ENCODE results near the gene RASA3. TPM values are rescaled to one million over a fixed set of nuclear protein-coding genes. Genes with fewer than 3 reads are reported as not detected.

Gene RASA3
- total RNA-seq, 1 donor from 2014 or later = 17.3 TPM

GRCh38 chr13:114056205-114057013 is 76.0 kb downstream of the RASA3 start:
- intact Hi-C loops (cut with DNase I) = no loop called here
- no peak for ATAC-seq
- TF ChIP-seq, protein P1, sequence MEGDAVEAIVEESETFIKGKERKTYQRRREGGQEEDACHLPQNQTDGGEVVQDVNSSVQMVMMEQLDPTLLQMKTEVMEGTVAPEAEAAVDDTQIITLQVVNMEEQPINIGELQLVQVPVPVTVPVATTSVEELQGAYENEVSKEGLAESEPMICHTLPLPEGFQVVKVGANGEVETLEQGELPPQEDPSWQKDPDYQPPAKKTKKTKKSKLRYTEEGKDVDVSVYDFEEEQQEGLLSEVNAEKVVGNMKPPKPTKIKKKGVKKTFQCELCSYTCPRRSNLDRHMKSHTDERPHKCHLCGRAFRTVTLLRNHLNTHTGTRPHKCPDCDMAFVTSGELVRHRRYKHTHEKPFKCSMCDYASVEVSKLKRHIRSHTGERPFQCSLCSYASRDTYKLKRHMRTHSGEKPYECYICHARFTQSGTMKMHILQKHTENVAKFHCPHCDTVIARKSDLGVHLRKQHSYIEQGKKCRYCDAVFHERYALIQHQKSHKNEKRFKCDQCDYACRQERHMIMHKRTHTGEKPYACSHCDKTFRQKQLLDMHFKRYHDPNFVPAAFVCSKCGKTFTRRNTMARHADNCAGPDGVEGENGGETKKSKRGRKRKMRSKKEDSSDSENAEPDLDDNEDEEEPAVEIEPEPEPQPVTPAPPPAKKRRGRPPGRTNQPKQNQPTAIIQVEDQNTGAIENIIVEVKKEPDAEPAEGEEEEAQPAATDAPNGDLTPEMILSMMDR (IDR thresholded peaks at IDR 0.05) = no peak
- H3K4me1 ChIP-seq = peaks cover 19% of the 10 kb centered on the region
- H3K27me3 ChIP-seq = no peaks in the 10 kb centered on the region
- peaks cover 7% of the 10 kb centered on the region for H3K36me3 ChIP-seq
- H3K9me3 ChIP-seq = no peaks in the 10 kb centered on the region
- no peak overlapping the region for H3K27ac ChIP-seq
- H3K4me3 ChIP-seq = no peak overlapping the region
- no peak for DNase-seq

- H3K36me3 ChIP-seq = peaks cover 7% of the 10 kb centered on the region
- H3K27ac ChIP-seq = no peak overlapping the region
- H3K27me3 ChIP-seq = no peaks in the 10 kb centered on the region
- peaks cover 19% of the 10 kb centered on the region for H3K4me1 ChIP-seq
- ATAC-seq (no peak), DNase-seq (no peak)
- intact Hi-C loops (cut with DNase I) = no loop called here
- TF ChIP-seq, protein P1 (IDR thresholded peaks at IDR 0.05) = no peak
- no peaks in the 10 kb centered on the region for H3K9me3 ChIP-seq
- H3K4me3 ChIP-seq = no peak overlapping the region
Observed at GRCh38 chr13:114055766-114056165, 76.7 kb downstream of the RASA3 start.

DNA sequence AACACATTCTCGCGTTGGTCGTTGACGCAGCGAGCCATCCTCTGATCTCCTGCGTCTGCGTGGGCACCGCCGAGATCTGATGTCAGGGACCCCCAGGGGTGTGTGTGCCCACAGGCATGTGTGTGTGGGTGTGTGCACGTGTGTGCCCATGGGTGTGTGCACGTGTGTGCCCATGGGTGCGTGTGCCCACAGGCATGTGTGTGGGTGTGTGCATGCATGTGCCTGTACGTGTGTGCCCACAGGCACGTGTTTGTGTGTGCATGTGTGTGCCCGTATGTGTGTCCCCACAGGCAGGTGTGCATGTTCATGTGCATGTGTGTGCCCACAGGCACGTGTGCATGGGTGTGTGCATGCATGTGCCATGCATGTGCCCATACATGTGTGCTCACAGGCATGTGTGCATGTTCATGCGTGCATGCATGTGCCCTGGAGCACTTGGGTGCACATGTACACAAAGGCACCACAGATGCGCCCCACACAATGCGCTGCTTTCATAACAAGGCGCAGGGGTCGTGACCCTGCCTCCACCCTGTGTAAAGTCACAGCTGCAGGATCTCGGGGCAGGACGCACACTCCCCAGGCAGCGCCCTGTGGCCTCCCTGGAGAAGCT is 77.5 kb downstream of the RASA3 start:
- H3K9me3 ChIP-seq = no peaks in the 10 kb centered on the region
- no peak overlapping the region for H3K27ac ChIP-seq
- H3K4me1 ChIP-seq = peaks cover 19% of the 10 kb centered on the region
- H3K36me3 ChIP-seq = peaks cover 7% of the 10 kb centered on the region
- no peak overlapping the region for H3K4me3 ChIP-seq
- intact Hi-C loops (cut with DNase I) = no loop called here
- ATAC-seq = no peak
- no peaks in the 10 kb centered on the region for H3K27me3 ChIP-seq
- no peak for DNase-seq
- TF ChIP-seq, protein P1 (IDR thresholded peaks at IDR 0.05) = no peak

DNA sequence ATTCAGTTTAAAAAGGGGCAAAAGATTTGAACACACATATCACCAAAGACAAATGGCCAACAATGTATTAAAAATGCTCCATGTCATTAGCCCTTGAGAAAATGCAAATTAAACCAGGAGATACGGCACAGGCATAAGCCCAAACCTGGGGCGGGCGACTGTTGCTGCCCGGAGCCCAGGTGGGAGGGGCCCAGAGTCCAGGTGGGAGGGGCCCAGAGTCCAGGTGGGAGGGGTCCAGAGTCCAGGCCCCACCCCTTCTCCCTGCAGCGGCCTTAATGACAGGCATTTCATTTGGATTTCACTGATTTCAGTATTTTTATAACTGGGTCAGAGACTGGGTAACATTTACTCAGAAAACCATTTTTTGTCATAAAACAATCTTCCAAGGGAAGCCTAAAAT is 78.2 kb downstream of the RASA3 start:
- TF ChIP-seq, protein P1 (IDR thresholded peaks at IDR 0.05) = no peak
- Histone ChIP-seq H3K9me3 (no peaks in the 10 kb centered on the region), H3K27ac (no peak overlapping the region), H3K27me3 (no peaks in the 10 kb centered on the region), H3K4me1 (peaks cover 19% of the 10 kb centered on the region), H3K36me3 (peaks cover 7% of the 10 kb centered on the region), H3K4me3 (no peak overlapping the region)
- intact Hi-C loops (cut with DNase I) = no loop called here
- DNase-seq (no peak), ATAC-seq (no peak)

DNA sequence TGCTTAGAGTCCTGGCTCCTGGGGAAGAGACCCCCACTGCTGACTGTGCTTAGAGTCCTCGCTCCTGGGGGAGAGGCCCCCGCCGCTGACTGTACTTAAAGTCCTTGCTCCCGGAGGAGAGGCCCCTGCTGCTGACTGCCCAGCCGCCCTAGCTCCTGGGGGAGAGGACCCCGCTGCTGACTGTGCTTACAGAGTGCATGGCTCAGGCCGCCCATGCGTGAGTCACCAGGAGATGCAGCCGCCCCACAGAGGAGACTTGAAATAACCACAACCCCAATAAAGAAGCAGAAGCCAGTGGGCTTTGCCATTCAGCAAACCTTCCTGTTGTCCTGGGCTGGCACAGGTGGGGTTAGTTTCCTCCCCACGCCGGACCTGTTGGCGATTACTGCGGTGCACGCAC is 79.4 kb downstream of the RASA3 start:
- no peak overlapping the region for H3K4me3 ChIP-seq
- no peaks in the 10 kb centered on the region for H3K27me3 ChIP-seq
- no peak for DNase-seq
- ATAC-seq = no peak
- H3K4me1 ChIP-seq = peaks cover 14% of the 10 kb centered on the region
- intact Hi-C loops (cut with DNase I) = no loop called here
- no peak overlapping the region for H3K27ac ChIP-seq
- TF ChIP-seq, protein P1 (IDR thresholded peaks at IDR 0.05) = no peak
- H3K36me3 ChIP-seq = peaks cover 7% of the 10 kb centered on the region
- no peaks in the 10 kb centered on the region for H3K9me3 ChIP-seq

All from upper lobe of right lung (tissue), 1 donor.